GM23338 (cell line): Measurements from ENCODE around the gene CBX6. TPM values are rescaled to one million over a fixed set of nuclear protein-coding genes. Genes with fewer than 3 reads are reported as not detected.

Experiments used
- ATAC-seq: fragments of 200-7000 bp; cut with Tn5 transposase; 3 replicates; pipeline ENCODE4 v1.9.1; 2020
- DNase-seq: peaks from one replicate; pipeline ENCODE4 v3.0.0-alpha.2; 2015; ENCODE audit warnings: low spot score
- H2AFZ ChIP-seq: fragments of 200-600 bp; sonication (generic); 2 replicates; pipeline ENCODE4 v1.8.0; 2016; ENCODE audit warnings: antibody characterized with exemption, mild to moderate bottlenecking, moderate library complexity
- H3F3A ChIP-seq: fragments of 200-600 bp; sonication (generic); replicated peaks from 2 replicates; pipeline ENCODE4 v1.8.0; 2017; ENCODE audit warnings: antibody characterized with exemption, mixed run types, low read depth
- H3K27ac ChIP-seq: fragments of 200-600 bp; sonication (generic); 2 replicates; pipeline ENCODE4 v1.6.1; 2016; ENCODE audit warnings: low read depth
- H3K27me3 ChIP-seq: fragments of 200-600 bp; sonication (generic); 2 replicates; pipeline ENCODE4 v1.8.0; 2016; ENCODE audit warnings: mild to moderate bottlenecking, mixed run types, moderate library complexity; ENCODE audit not compliant: insufficient read depth
- H3K36me3 ChIP-seq: fragments of 200-600 bp; sonication (generic); 2 replicates; pipeline ENCODE4 v1.8.0; 2016; ENCODE audit warnings: mild to moderate bottlenecking; ENCODE audit not compliant: insufficient read depth
- H3K4me1 ChIP-seq: fragments of 200-600 bp; sonication (generic); 2 replicates; pipeline ENCODE4 v1.8.0; 2016; ENCODE audit warnings: mild to moderate bottlenecking, moderate library complexity; ENCODE audit not compliant: insufficient read depth
- H3K4me2 ChIP-seq: fragments of 200-600 bp; sonication (generic); 2 replicates; pipeline ENCODE4 v1.7.1; 2017; ENCODE audit warnings: mixed run types
- H3K4me3 ChIP-seq: fragments of 200-600 bp; sonication (generic); 2 replicates; pipeline ENCODE4 v1.6.1; 2016; ENCODE audit warnings: mixed run types
- H3K79me2 ChIP-seq: fragments of 200-600 bp; sonication (generic); replicated peaks from 2 replicates; pipeline ENCODE4 v1.8.0; 2017; ENCODE audit warnings: mild to moderate bottlenecking; ENCODE audit not compliant: insufficient read depth
- H3K9me2 ChIP-seq: fragments of 200-600 bp; sonication (generic); 2 replicates; pipeline ENCODE4 v1.8.0; 2017; ENCODE audit not compliant: insufficient read depth
- H4K20me1 ChIP-seq: fragments of 200-600 bp; sonication (generic); replicated peaks from 2 replicates; pipeline ENCODE4 v1.8.0; 2017; ENCODE audit warnings: mild to moderate bottlenecking; ENCODE audit not compliant: insufficient read depth
- H3K27ac Mint-ChIP-seq: 2 replicates; pipeline ENCODE4 v1.8.0; 2020; ENCODE audit warnings: inconsistent platforms, mild to moderate bottlenecking, moderate library complexity, mixed read lengths
- H3K27me3 Mint-ChIP-seq: 3 replicates; pipeline ENCODE4 v1.8.0; 2022; ENCODE audit warnings: low read depth, mild to moderate bottlenecking, moderate library complexity, mixed read lengths, inconsistent platforms; ENCODE audit not compliant: insufficient read depth, poor library complexity
- H3K36me3 Mint-ChIP-seq: 3 replicates; pipeline ENCODE4 v1.8.0; 2021; ENCODE audit warnings: low read depth, mild to moderate bottlenecking, inconsistent platforms, moderate library complexity, mixed read lengths
- H3K4me1 Mint-ChIP-seq: 3 replicates; pipeline ENCODE4 v1.8.0; 2020; ENCODE audit warnings: mild to moderate bottlenecking, inconsistent platforms, mixed read lengths
- H3K4me3 Mint-ChIP-seq: 3 replicates; pipeline ENCODE4 v1.8.0; 2021; ENCODE audit warnings: moderate library complexity, mild to moderate bottlenecking, inconsistent platforms, mixed read lengths
- H3K9me3 Mint-ChIP-seq: 3 replicates; pipeline ENCODE4 v1.8.0; 2020; ENCODE audit warnings: moderate library complexity, mild to moderate bottlenecking, inconsistent platforms, mixed read lengths
- CREB1 ChIP-seq: fragments of 250-450 bp; sonication (Bioruptor Pico); IDR thresholded peaks from 2 replicates; pipeline ENCODE4 v1.5.0; 2020; ENCODE audit warnings: low read depth, mild to moderate bottlenecking, moderate library complexity
- CTCF ChIP-seq, 2 experiments: fragments of 200-600 bp in 1 of 2; sonication (generic) in 1 of 2; conservative IDR thresholded peaks; 2 replicates each; pipeline versions ENCODE4 v1.5.1 to v1.6.1; 2016 to 2017; ENCODE audit warnings: antibody characterized with exemption in 2 of 2, low read depth in 2 of 2, mild to moderate bottlenecking in 2 of 2, moderate library complexity in 1 of 2
- ETS1 ChIP-seq: IDR thresholded peaks from 2 replicates; pipeline ENCODE4 v1.6.1; 2016; ENCODE audit warnings: antibody characterized with exemption
- EZH2 ChIP-seq: fragments of 200-600 bp; sonication (generic); IDR thresholded peaks from one replicate; pipeline ENCODE4 v1.8.0; 2017; ENCODE audit warnings: antibody characterized with exemption, mild to moderate bottlenecking, low read depth; ENCODE audit not compliant: unreplicated experiment
- EZH2phosphoT487 ChIP-seq: fragments of 200-600 bp; sonication (generic); IDR thresholded peaks from one replicate; pipeline ENCODE4 v1.8.1; 2018; ENCODE audit warnings: antibody characterized with exemption; ENCODE audit not compliant: unreplicated experiment
- JUNB ChIP-seq: IDR thresholded peaks from one replicate; pipeline ENCODE4 v1.6.1; 2016; ENCODE audit warnings: antibody characterized with exemption; ENCODE audit not compliant: unreplicated experiment
- NANOG ChIP-seq: IDR thresholded peaks from 2 replicates; pipeline ENCODE4 v1.6.1; 2016; ENCODE audit warnings: antibody characterized with exemption, borderline replicate concordance
- POLR2AphosphoS5 ChIP-seq: IDR thresholded peaks from 2 replicates; pipeline ENCODE4 v1.6.1; 2016; ENCODE audit warnings: antibody characterized with exemption, low read depth
- REST ChIP-seq: IDR thresholded peaks from one replicate; pipeline ENCODE4 v1.6.1; 2018; ENCODE audit warnings: antibody characterized with exemption; ENCODE audit not compliant: unreplicated experiment
- STAT1 ChIP-seq: IDR thresholded peaks from one replicate; pipeline ENCODE4 v1.6.1; 2016; ENCODE audit warnings: antibody characterized with exemption; ENCODE audit not compliant: unreplicated experiment
- ZNF114 ChIP-seq: fragments of 250-450 bp; sonication (Bioruptor Pico); IDR thresholded peaks from 2 replicates; pipeline ENCODE4 v1.5.0; 2020; ENCODE audit warnings: mild to moderate bottlenecking, moderate library complexity
- ZNF331 ChIP-seq: fragments of 250-450 bp; sonication (Bioruptor Pico); IDR thresholded peaks from 2 replicates; pipeline ENCODE4 v1.5.0; 2020; ENCODE audit warnings: low read depth, mild to moderate bottlenecking, moderate library complexity
- ZNF462 ChIP-seq: fragments of 250-450 bp; sonication (Bioruptor Pico); IDR thresholded peaks from 2 replicates; pipeline ENCODE4 v1.5.0; 2020; ENCODE audit warnings: mild to moderate bottlenecking, moderate library complexity
- polyA plus RNA-seq: library from polyadenylated mRNA; unstranded; fragments of >200 nt; fragmentation: Nextera tagmentation; extraction: Ambion mirVana; gene quantifications from 2 replicates; pipeline ENCODE4 v1.2.1, GENCODE V29; 2016
- total RNA-seq: library from RNA; depleted of rRNA; stranded (reverse); fragments of >200 nt; shearing (Covaris generic); gene quantifications from 2 replicates; pipeline ENCODE4 v1.2.3, GENCODE V29; 2014

CBX6 gene
- total and polyA plus RNA-seq, 2 experiments from 2014 or later, result 18.5 to 23.0 TPM

GRCh38 chr22:38841211-38841610 lies 30.8 kb downstream of the CBX6 start (continued):
- TF ChIP-seq EZH2, result no peak
- no peak for TF ChIP-seq STAT1
- TF ChIP-seq ZNF114 (CRISPR knock-in tag), result no peak
- no peak for TF ChIP-seq NANOG

GRCh38 chr22:38840129-38840528 lies 31.9 kb downstream of the CBX6 start:
- no peaks in the 10 kb centered on the region for H3F3A ChIP-seq
- H2AFZ ChIP-seq, result no peak overlapping the region
- no peak for TF ChIP-seq CTCF (conservative IDR thresholded peaks at IDR 0.05; ENCODE audit: low read depth in 2 of 2)
- no peak for TF ChIP-seq POLR2AphosphoS5
- no peak for TF ChIP-seq ETS1
- no peak for TF ChIP-seq JUNB
- TF ChIP-seq ZNF114 (CRISPR knock-in tag), result no peak
- TF ChIP-seq ZNF331 (CRISPR knock-in tag), result no peak
- TF ChIP-seq STAT1, result no peak
- TF ChIP-seq CREB1, result no peak
- no peak for TF ChIP-seq EZH2
- TF ChIP-seq NANOG, result no peak
- no peak for TF ChIP-seq REST
- no peak for TF ChIP-seq ZNF462 (CRISPR knock-in tag)
- TF ChIP-seq EZH2phosphoT487, result no peak
- H3K9me2 ChIP-seq, result no peaks in the 10 kb centered on the region
- DNase-seq (peak; percentile 17), ATAC-seq (no peak)
- peaks cover 4% of the 10 kb centered on the region; the same call in 1 of the 2 replicates for H4K20me1 ChIP-seq
- H3K36me3 ChIP-seq, result no peaks in the 10 kb centered on the region
- H3K79me2 ChIP-seq, result no peaks in the 10 kb centered on the region
- Mint-ChIP-seq H3K27me3 (peaks cover 45% of the 10 kb centered on the region), H3K4me1 (peaks cover 36% of the 10 kb centered on the region), H3K4me3 (no peak overlapping the region; the same call in 2 of the 3 replicates), H3K36me3 (no peaks in the 10 kb centered on the region; the same call in 2 of the 3 replicates), H3K27ac (no peak overlapping the region), H3K9me3 (no peaks in the 10 kb centered on the region)
- no peak overlapping the region for H3K4me3 ChIP-seq
- H3K4me1 ChIP-seq, result peaks cover 26% of the 10 kb centered on the region
- peaks cover 35% of the 10 kb centered on the region for H3K27me3 ChIP-seq
- H3K4me2 ChIP-seq, result no peak overlapping the region
- no peak overlapping the region for H3K27ac ChIP-seq
